Epithelial cell of esophagus (primary cell): ENCODE measurements around the gene PDE6C.

ENCODE experiments used
- DNase-seq: peaks from one replicate; pipeline ENCODE4 v3.0.0; 2010; ENCODE audit warnings: low read depth
- H3K4me3 ChIP-seq: 2 replicates; pipeline ENCODE4 v1.5.1; 2011; ENCODE audit warnings: mild to moderate bottlenecking, low read length, control low read depth
- TF ChIP-seq, protein P1 (sequence below): IDR thresholded peaks from 2 replicates; pipeline ENCODE4 v1.5.1; 2011; ENCODE audit warnings: low read depth, mild to moderate bottlenecking, low read length, control low read depth, inconsistent platforms; ENCODE audit not compliant: insufficient read depth; ENCODE audit errors: missing control alignments

PDE6C gene

DNA sequence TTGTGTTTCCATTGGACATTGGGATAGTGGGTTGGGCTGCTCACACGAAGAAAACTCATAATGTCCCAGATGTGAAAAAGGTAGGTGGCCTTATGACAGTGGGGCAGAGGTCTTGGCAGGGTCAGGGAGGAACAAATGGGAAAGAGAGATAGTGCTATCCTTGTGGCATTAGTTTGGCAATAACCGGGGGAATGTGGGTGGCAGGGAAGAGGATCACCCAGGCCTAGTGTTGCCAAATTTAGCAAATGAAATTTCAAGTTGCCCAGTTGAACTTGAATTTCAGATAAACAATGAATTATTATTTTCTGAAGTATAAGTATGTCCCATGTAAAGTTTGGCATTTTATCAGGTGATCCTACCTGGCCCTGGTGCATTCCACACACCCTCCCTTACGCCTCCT, 789 bp downstream of the PDE6C start:
- no peak for DNase-seq
- no peak overlapping the region for H3K4me3 ChIP-seq
- TF ChIP-seq, protein P1, sequence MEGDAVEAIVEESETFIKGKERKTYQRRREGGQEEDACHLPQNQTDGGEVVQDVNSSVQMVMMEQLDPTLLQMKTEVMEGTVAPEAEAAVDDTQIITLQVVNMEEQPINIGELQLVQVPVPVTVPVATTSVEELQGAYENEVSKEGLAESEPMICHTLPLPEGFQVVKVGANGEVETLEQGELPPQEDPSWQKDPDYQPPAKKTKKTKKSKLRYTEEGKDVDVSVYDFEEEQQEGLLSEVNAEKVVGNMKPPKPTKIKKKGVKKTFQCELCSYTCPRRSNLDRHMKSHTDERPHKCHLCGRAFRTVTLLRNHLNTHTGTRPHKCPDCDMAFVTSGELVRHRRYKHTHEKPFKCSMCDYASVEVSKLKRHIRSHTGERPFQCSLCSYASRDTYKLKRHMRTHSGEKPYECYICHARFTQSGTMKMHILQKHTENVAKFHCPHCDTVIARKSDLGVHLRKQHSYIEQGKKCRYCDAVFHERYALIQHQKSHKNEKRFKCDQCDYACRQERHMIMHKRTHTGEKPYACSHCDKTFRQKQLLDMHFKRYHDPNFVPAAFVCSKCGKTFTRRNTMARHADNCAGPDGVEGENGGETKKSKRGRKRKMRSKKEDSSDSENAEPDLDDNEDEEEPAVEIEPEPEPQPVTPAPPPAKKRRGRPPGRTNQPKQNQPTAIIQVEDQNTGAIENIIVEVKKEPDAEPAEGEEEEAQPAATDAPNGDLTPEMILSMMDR = no peak

DNA sequence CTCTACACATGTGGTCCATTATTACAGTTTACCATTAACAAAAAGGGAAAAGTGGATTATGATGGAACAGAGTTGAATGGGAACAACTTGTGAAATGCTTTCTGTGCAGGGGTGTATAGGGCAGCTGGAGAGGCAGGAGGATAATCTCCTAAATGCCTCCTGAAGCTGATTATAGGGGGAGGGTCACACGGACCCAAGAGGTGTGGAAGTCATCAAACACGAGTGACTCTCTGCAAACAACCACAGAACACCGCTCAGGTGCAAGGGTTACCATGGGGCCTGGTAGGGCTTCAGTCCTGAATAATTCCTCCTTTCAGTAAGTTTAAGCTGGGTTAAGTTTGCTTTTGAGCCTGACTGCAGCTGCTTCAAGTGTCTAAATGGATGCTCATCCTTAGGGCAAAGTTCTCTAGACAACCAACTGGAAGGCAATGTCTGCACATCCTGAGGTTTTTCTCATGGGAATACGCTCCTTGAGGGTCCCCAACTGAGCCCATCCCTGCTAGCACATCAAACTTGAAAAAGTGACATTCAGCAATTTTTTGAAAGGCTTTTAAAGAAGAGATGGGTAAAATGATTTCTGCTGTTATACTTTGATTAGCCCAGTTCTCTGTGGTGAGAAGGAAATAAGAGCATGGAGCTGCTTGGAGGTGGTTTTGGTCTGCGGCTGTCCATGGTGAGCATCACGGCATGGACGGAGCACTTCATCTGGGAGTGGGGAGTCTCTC, 1.9 kb downstream of the PDE6C start:
- no peak for DNase-seq
- H3K4me3 ChIP-seq = no peak overlapping the region
- TF ChIP-seq, protein P1 = no peak

DNA sequence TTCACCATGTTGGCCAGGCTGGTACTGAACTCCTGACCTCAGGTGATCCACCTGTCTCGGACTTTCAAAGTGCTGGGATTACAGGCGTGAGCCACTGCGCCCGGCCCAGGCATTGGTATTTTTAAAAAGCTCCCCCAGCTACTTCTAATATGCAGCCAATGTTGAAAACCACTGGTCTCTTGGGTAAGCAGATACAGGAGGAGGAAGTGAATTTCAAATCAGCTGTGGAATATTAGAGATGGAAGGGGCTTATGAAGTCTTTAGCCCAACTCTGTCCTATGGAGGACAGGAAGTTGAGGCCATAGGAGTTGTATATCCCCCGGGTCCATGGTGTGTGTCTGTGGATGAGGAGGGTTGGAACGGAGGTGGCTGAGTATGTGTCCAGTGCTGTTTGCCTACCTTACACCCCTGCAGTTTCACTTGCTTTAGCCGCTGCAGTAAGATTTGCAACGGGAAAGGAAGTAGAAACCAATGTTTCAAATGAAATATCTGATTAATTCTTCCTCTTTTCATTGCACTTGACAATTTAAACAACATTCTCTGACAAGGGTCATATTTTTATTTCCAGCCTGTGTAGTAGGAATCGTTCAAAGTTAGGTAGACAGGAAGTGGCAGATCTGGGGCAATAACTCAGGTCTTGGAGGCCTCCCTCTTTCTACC, 3.4 kb downstream of the PDE6C start:
- DNase-seq = no peak
- no peak overlapping the region for H3K4me3 ChIP-seq
- TF ChIP-seq, protein P1 = no peak

DNA sequence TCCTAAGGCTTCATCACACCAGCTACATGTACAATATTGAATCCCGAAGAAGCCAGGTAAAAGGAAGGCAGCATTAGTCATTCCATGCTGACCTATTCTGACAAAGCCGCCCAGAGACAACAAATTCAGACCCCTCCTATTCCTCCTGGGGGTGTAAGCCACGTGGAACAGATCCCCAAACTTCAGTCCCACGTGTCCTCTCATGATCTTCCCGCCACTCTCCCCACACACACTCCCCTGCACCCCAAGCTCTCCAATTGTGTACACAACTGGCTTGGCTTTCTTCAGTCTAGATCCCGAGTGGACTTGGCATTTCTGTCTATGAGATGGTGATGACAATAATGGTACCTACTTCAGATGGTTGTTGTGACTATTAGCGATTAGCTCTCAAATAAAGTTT, 8.6 kb downstream of the PDE6C start:
- TF ChIP-seq, protein P1 = no peak

DNA sequence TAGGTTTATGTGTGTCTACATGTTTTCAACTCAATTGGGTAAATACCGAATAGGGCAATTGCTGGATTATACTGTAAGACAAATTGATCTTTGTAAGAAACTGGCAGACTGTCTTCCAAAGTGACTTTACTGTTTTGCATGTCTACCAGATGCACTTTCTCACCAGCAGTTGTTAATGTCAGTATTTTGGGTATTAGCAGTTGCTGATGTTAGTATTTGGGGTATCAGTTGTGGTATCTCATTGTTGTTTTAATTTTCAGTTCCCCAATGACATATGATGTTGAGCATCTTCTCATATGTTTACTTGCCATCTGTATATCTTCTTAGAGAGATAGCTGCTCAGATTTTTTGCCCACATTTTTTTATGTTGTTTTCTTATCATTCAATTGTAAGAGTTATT, 10.6 kb downstream of the PDE6C start:
- no peak overlapping the region for H3K4me3 ChIP-seq
- no peak for DNase-seq
- TF ChIP-seq, protein P1 = no peak

More for the DNA sequence above, 8.6 kb downstream of the PDE6C start:
- DNase-seq = no peak
- H3K4me3 ChIP-seq = no peak overlapping the region

DNA sequence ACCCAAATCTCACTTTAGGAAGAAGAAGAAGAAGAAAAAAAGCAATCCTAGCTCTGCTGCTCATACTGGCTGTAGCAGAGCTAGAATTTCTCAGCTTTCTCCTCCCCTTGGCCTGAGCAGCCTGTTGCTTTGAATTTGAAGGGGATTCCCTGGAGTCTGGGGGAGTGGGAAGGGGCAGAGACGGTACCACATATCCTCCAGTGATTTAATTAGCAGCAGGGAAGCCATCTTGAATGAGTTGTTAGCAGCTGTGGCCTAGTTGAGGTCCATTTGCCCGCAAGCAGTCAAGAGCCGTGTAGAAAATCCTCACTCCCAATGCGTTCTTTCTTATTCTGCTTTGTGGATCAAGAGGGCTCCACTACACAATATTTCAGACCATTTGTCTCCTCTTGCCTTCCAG, 16.5 kb downstream of the PDE6C start:
- TF ChIP-seq, protein P1 = no peak

More for the DNA sequence above, 16.5 kb downstream of the PDE6C start:
- H3K4me3 ChIP-seq = no peak overlapping the region
- no peak for DNase-seq
